NCI-H146 treated with DMSO at 0.1 percent for 48 hours (cell line): ENCODE results near the gene STUB1.
"Not testable (repeated sequence)": the region's sequence is repeated elsewhere in the genome, so short reads cannot be mapped to it uniquely, and the experiment has no call there.

Experiments used
- DNase-seq: peaks from one replicate; lab custom pipeline; 2025; ENCODE audit not compliant: unreplicated experiment; lab: John Stamatoyannopoulos, UW

STUB1 gene

DNA sequence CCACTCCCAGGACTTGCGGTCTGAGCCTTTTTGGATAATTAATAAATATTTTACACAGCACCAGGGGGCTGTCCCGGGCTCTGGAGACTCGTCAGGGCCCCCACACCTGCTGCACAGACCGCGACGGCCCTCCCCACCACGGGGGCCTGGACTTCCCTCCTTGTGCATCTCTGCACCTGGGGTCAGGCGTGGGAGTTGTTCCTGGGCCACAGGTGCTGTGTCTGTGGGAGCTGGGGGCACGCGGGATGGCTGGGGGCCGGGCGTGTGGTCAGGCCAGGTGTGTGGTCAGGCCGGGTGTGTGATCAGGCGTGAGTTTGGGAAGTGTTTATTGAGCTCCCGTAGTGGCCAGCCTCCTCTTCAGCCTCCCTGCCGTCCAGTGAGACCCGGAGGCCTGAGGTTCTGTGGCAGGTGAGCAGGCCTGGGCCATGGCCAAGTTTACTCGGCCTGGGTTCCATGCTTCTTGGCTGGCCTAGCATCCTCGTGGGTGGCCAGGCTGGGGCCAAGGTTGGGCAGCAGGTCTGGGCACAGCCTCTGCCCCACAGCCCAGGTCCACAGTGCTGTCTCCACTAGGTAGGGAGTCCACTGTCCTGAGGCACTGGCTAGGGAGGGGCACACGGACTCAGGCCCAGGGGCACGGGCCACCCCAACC is 1.9 kb upstream of the STUB1 start:
- no peak for DNase-seq

DNA sequence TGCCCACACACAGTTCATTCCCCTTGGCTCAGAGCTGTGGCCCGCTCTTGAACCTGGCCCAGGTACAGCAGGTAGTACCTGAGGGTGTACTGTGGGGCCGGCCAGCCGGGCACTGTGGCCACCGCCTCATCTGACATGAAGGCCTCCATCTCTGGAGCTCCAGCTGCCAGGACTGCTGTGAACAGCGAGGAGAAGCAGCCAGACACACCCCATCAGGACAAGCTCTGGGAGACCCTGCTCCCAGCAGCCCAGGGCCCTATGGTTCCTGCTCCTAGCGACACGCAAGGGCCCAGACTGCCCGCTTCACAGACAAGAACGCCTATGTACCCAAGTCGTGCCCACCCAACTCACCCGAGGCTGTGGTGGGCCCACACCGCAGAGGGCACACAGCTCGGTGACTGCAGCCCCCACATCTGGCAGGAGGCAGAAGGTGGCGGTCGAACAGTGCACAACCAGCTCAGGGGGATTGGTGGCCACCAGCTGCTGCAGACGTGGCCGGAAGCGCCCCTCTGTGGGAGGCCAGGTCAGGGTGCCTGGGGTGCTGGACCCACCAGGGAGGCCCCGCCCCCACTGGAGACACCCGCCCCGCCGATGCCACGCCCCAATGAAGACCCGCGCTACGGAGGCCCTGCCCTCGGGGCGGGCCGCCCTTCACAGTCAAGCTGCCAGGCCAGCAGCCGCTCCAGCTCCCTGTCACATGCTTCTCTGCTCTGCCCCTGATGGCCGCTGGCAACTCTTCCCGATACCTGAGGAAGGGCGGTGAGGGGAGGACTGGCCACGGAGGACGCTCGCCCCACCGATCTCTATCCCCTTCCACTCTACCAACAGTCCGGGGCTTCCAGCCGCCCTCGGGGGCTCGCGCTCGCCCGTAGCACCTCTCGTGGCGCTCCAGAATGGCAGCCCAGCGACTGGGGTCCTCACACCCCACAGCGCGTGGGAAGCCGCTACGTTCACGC is 1.1 kb upstream of the STUB1 start:
- DNase-seq, result peak; percentile 71

DNA sequence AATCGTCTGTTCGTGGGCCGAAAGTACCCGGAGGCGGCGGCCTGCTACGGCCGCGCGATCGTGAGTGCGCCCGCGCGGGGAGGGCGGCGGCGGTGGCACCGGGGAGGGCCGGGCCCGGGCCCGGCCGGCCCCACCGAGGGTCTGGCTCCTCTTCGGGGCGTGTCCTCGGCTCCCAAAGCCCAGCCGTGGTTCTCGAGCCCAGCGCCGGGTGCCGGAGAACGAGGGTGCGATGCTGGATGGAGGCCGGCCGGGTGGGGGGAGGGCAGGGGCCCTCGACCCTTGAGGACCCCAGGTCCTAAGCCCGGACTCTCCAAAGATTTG is 375 bp downstream of the STUB1 start:
- DNase-seq, result no peak

DNA sequence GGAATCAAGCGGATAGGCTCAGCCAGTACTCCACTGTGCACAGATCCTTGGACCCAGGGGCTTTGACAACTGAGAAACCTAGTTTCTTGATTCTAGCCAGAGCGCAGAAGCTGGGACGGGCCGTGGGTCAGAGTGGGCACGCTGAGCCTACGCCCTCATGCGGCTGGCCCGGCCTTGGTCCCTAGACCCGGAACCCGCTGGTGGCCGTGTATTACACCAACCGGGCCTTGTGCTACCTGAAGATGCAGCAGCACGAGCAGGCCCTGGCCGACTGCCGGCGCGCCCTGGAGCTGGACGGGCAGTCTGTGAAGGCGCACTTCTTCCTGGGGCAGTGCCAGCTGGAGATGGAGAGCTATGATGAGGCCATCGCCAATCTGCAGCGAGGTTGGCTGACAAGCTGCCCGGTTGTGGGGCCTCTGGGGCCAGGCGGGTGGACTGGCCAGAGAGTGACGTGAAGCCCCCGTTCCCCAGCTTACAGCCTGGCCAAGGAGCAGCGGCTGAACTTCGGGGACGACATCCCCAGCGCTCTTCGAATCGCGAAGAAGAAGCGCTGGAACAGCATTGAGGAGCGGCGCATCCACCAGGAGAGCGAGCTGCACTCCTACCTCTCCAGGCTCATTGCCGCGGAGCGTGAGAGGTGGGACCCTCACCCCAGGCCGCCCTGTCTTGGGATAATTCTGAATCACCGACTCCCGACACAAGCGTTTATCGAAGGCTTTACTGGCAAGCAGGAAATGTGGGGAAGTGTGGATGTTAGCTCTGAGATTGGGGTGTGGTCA is 946 bp downstream of the STUB1 start:
- no peak for DNase-seq

DNA sequence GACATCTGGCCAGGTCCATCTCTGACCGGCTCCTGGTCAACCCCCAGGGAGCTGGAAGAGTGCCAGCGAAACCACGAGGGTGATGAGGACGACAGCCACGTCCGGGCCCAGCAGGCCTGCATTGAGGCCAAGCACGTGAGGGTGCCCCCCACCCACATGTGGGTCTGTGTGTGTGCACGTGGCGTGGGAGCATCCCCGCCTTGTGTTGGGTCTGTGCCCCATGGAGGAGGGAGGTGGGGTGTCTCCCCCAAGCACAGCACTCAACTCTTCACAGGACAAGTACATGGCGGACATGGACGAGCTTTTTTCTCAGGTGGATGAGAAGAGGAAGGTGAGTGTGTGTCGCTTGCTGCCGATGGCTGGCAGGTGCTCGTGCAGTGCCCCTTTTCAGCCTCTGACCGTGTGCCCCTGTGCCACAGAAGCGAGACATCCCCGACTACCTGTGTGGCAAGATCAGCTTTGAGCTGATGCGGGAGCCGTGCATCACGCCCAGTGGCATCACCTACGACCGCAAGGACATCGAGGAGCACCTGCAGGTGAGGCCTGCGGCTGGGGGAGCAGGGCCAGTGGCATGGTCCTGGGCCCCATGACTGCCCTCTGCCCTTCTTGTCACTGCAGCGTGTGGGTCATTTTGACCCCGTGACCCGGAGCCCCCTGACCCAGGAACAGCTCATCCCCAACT is 1.7 kb downstream of the STUB1 start:
- DNase-seq, result no peak

DNA sequence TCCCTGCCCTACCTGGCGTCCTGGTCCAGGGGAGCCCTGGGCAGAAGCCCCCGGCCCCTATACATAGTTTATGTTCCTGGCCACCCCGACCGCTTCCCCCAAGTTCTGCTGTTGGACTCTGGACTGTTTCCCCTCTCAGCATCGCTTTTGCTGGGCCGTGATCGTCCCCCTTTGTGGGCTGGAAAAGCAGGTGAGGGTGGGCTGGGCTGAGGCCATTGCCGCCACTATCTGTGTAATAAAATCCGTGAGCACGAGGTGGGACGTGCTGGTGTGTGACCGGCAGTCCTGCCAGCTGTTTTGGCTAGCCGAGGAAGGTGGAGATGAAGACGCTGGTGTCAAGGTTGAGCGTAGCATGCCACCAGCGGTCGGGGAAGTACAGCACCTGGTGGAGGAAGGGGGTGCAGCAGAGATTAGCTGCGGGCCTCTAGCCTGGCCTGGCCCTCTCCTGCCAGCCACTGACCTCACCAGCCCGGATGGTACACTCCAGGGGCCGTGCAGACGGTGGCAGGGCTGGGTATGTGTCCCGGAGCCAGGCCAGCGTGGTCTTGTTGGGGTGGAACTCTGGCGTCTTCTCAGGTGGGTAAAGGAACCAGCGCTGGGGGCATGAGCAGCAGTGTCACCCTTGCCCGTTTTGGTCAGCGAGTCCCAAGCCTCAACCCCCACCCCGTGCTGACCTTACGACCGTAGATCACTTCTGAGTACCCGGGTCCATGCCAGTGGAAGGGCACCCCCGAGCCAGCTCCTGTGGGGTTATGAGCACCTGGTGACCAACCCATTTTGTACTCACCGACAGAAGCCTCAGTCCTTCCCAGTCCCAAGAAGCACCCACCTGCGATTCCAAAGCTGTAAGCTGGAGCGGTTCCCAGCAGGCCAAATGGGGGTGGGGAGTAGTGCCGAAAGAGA is 2.5 kb downstream of the STUB1 start:
- no peak for DNase-seq

DNA sequence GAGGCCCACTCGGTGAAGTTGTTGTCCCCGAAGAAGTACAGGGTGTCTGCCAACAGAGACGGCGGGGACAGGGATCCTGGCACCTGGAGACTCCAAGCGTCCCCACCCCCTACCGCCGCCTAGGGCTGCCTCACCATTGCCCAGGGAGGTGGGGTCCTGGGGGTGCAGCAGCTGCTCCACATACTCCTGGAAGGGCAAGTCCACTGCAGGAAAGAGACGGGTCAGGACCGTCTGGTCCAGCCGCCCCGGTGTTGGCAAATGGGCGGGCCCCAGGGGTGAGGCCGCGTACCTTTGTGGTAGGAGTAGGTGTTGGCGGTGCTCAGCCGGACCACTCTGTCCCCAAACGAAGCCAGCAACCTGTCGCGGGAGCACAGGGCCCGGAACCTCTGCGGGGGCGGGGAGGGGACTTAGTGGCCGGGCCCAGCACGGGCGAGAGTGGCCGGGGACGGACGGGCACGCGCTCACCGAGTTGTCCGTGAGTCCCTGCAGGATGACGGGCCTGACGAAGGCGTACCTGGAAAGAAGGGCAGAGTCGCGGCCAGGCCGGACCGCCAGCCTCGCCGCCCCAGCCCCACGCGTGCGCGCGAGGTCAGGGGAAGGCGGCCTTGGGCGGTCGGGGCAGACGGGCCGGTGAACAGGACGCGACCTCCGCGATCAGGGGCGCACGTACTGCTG is 3.3 kb downstream of the STUB1 start:
- no peak for DNase-seq

DNA sequence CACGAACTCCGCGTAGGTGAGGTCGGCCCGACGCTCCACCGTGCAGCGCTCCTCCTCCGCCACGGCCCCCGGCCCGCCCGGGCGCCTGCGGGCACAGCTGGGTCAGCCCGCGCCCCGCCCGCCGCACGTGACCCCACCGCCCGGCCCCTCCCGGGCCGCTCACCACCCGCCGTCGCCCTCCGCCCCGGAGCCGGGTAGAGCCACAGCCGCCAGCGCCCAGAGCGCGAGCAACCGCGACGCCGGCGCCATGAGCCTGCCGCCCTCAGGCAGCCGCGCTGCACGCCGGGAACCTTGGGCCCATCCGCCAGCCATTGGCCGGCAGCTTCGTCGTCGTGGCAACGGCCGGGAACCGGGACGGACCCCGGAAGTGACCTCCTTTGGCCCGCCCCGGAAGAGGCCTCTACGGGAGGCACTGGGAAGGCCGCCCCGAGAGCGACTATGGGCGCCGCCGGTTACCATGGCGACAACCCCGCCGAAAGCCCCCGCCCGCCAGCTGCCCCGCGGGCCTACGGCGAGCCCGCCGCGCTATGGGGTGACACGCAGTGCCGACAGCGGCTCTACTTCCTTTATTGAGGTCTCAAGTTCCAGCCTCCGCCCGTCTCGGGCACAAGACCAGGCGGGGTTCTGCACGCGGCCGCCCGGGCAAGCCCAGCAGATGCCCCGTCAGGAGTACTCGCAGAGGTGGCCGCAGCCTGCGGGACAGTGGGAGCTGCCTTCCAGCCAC is 4.0 kb downstream of the STUB1 start, which contains the start of gene JMJD8:
Gene JMJD8 (minus strand): TSS at position 264 of the 724 bp plus-strand sequence. CDS start 15 bp downstream, at position 249.
- DNase-seq, result peak; percentile 89

DNA sequence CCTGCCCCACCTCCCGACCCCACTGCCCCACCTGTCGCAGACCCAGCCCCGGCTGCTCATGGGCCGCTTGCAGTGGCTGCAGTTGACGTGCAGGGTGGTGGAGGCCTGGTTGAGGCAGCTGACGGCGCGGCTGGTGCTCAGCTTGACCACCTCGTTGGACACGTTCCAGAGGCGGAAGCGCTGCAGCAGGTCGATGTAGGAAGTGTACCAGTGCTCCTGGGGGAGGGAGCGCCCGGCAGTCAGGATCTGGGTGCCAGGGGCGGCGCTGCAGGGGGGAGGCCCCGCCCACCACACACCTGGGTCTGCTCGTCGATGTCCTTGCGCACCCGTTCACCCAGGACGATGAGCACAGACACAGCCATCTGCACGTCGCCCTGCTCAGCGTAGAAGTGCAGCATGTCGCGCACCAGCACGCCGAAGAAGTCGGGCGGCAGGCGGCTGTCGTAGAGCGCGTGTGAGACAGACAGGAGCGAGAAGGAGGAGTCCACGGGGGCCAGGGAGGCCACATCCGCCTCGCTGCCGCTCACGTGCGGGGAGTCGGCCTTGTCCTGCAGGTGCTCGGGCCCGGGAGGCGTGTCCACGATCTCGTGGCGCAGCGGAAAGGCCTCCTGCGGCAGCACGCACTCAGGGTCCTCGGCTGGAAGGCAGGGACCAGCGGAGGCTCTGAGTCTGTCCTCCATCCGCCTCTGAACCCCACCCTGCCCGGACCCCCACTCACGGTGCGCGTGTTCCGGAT is 4.9 kb downstream of the STUB1 start:
- DNase-seq, result no peak

DNA sequence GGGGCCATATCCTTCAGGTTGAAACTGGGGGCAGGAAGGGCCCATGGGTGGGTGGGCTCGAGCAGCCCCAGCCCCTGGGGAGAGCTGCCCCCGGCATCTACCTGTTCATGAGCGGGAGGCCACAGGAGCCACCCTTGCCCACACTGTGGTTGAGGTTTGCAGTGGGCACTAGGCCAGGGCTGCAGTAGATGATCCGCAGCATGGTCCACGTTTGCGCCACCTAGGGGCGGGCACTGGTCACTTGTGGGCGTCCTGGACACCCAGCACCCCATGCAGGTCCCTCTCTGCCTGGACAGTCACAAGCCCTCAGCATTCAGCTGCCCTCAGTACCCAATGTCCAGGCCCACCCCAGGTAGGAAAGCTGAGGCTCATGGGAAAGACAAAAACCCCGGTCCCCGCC is 5.8 kb downstream of the STUB1 start:
- DNase-seq, result no peak

DNA sequence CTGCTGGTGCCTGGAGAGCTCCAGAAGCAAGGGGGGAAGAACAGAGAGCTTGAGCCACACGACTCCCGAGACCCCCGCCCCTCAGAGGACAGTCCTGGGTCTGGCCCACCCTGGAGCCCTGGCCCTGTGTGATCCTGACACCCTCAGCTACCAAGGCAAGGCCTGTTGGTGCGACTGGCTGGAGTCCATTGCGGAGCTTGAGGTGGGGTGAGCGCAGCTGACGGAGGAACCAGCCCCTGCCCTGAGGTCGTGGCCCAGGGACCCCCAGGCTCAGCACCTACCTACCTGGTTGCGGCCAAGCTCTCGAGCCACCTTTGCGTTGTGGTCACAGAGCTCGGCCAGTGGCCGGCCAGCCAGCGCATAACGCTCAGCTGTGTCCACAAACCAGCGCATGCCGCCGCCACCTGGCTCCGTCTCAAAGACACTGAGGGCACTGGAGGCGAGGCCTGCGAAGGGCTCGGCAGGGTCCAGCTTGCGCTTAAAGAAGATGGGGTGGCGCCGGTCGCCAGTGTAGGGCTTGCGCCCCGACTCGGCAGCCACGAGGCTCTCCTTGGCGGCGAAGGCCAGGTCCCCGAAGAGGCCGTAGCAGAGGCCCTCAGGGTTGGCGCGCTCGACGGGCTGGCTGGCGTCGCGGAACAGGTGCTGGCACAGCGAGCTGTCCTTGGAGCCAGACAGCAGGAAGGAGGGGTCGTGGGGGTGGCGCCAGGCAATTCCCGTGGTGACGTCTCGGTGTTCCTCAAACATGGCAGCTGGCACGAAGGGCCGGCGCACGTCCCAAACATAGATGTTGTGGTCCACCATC is 6.5 kb downstream of the STUB1 start:
- no peak for DNase-seq

DNA sequence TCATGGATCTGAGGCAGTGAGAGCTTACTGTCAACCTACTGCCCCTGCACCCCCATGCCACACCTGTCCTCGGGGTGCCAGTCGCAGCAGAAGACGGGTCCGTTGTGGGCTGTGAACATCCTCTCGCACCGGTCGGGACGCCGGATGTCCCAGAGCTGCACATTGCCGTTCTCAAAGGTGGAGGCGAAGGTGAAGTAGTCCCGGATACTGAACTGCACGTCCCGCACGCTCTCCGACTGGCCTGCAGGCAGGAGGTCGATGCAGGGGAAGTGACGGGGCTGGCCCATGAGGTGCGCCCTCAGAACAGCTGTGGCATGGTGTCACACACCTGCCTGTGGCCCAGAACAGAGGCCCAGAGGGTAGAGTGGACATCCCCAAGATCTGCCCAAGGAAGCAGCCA is 7.3 kb downstream of the STUB1 start:
- no peak for DNase-seq

DNA sequence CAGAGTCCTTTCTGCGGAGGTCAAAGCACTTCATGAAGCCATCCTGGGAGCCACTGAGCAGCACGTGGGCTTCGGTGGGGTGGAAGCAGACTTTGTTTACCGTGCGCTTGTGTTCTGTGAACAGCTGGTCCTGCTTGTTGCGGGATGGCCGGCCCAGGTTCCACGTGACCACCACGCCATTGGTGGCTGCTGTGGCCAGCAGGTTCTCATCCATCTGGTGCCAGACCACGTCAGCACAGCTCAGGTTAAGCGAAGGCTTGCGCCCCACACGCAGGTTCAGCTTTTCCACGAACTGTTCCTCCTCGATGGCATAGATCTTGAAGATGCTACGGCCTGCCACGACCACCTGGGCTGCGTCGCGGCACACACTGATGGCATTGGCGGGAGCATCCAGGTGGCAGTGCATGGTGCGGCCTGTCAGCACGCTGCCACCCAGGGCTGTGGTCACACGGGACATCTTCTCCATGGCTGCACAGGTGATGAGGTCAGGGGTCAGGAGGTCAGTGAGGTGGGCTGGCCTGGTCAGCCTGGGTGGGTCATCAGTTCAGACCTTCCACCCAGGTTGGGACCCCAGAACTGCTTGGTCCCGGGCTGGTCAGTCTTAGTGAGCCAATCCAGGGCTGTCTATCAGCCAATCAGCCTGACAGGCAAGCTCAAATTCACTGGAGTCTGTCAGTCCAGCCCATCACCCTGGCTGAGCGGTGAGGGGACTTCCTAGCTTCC is 9.1 kb downstream of the STUB1 start:
- DNase-seq, result no peak

DNA sequence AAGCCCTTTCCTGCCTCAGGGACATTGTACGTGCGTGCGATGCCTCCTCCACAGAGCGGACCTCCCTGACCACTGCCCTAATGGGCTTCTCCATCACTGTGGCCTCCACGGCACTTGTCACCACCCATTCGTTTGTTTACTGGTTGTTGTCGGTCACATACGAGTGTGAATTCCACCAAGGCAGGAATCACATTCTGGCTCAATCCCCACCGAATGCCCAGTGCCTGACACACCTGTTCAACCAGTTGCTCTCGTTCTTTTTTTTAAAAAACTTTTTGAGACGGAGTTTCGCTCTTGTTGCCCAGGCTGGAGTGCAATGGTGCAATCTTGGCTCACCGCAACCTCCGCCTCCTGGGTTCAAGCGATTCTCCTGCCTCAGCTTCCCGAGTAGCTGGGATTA is 11.0 kb downstream of the STUB1 start:
- not testable (repeated sequence) for DNase-seq

DNA sequence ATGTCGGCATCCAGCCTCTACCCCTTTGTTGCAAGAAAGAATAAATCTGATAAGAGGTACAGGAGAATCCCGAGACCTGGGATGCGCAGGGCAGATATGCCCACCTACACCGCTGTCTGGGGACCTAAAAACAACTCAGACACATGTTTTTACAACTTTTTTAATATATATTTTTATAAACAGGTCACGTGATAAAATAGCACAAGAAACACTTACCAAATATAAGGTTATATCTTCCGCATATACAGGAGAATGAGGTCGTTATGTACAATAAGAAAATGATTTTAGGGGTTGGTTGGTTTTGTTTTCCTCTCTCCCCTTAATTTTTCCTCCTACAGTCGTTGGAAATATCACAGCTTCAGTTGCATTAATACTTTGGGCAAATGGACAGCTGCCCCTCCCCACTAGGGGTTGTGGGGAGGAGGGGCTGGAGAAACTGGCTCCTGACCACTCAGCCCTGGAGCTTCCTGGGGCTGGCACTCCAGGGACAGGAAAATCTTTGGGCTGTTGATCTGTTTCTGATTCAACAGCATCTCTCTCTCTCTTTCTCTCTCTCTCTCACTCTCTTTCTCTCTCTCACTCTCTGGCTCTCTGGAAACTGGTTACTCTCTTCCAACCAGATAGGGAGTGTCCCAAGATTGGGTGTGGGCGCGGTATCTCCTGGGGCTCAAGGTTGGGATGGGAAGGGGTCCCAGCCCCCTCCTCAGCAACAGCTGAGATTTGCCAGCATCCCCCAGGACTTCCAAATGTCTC is 12.3 kb downstream of the STUB1 start:
- DNase-seq, result no peak

DNA sequence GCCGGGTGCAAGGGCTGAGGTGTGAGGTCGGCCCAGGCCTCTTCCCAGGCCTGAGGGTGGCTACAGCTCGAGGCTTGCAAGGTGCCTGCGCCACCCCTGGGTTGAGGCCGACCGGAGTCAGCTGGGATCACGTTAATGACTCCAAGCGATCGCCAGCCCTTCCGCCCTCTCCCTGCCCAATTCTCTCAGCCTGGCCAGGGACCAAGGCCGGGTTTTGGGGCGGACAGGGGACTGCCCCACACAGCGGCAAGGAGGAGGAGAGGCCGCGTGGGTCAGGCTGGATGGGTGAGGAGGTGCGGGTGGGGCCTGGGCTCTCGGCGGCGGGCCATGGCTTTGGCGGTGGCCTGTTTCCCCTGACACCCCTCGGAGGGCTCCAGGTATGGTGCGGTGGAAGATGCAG is 13.2 kb downstream of the STUB1 start:
- no peak for DNase-seq
